Measurements from ENCODE around the gene SLC28A3.

SLC28A3 gene

DNA sequence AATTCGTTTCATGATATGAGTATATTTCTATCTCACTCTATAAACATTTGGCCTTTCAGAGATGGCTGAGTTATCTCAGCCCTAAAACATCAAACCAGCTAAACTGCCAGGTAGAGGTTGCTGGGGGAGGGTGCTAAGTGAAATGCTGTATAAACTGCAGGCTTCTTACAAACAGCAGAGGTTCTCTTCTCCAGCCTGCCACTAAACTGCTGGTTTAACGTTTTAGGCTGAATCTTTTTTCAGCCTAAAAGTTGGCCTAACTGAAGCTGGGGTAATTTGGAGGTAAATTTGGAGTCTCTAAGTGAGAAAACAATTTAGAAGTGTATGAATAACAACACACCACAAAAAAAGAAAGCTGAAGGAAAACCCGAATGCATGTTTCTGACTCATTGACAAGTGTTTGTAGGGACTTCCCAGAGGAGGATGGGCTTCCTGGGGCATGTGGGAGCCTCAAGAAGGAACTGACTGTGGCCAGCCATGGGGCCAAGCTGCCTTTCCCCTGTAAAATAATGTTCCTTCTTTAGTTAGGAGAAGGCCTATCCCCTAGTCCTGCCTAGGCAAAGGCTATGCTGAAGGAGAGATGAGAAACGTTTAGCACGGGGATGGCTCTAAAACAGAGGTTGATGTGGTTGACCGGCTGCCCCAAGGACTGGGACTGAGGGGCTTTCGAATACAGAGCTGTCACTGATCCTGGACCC, 44.3 kb downstream of the SLC28A3 start:
- peak; percentile 63 for DNase-seq (ENCODE audit: low spot score)

GRCh38 chr9:84294241-84294950, 46.2 kb downstream of the SLC28A3 start:
- no peak for DNase-seq (ENCODE audit: low spot score)

DNA sequence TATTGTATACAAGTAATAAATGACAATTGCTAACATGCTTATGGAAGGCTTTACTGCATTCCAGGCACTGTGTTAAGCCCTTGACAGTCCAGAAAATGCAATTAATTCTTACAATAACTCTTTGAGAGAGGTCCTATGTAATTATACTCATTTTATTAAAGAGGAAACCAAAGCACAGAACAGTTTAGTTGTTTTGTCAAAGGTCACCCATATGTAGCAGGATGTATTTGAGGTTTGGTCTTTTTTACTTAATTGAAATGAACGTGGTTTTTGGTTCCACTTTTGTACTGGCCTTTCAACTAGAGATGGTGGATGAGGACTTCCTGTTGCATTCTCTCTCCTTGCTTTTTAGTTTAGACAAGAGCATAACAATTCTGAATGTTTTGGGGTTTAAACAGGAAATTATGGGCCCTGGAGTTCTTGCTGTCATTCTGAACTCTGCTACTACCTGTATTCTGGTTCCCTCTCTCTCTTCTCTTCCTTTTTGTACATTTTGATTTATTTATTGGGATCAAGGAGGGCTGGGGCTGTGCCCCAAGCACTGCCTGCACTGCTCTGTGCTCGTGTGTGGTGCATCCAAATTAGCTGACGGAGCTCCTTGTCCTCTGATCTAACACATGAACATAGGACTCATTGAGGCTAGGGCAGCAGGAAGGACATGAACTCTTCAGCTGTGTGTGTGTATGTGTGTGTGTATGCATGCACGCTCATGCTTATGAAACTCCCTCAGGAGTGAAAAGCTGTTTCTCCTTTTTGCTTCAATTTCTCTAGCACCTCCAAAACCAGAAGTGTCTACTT, 47.4 kb downstream of the SLC28A3 start:
- DNase-seq (ENCODE audit: low spot score) = no peak

GRCh38 chr9:84285381-84285780, 55.2 kb downstream of the SLC28A3 start:
- no peak for DNase-seq (ENCODE audit: low spot score)

DNA sequence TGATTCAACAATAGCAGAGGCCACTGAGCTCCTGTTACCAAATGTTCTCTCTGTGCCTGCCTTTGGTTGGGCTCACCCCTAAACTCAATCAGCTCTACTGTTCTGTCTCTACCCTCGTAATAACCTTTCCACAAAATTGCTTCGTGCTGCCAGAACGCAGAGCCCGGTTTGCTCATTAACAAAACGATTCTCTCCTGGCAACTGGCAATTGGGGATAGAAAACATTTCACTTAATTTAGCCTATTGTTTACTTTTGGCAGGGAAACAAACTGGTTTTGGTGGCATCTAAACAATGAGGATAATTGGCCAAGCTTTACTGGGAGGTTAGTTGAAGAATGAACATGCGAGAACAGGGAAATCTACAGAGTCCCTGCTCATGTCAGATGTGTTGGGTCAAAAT, 56.6 kb downstream of the SLC28A3 start:
- no peak for DNase-seq (ENCODE audit: low spot score)

DNA sequence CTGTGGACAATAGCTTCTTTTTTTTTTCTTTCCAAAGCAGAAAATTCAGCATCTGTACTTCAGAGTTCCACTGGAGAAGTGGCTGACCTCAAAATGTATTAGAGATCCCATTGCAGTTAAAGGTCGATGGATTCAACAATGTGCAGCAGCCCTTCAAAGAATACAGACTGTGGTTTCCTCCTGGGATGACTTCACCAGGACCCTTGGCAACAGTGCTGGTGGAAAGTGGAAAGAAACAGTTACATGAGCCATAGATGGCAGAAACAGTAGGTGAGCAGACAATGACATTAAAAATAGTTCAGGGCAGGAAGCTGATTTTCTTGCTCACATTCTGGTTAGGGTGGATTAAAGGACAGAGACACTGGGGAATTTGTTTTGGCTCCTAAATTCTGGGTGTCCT, 62.4 kb downstream of the SLC28A3 start:
- no peak for DNase-seq (ENCODE audit: low spot score)

DNA sequence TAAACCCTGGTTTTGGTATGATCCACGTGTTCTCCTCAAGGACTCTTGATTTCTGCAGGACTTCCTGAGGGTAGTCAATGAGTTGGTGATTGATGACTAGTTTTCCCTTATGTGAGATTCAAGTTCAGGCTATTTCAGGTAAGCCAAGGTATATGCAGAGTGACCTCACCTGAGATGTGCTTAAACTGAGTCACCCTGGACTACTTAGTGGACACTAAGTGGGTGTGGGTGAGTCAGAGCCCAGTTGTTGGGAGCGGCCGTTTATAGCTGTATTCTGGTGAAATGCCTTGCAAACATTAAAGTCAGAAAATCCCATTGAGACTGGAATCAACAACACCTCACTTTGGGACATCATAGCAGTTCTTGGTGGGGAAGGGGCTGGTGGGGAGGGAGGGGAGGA, 62.9 kb downstream of the SLC28A3 start:
- DNase-seq (ENCODE audit: low spot score) = no peak

GRCh38 chr9:84276741-84277140, 63.8 kb downstream of the SLC28A3 start:
- DNase-seq (ENCODE audit: low spot score) = no peak

DNA sequence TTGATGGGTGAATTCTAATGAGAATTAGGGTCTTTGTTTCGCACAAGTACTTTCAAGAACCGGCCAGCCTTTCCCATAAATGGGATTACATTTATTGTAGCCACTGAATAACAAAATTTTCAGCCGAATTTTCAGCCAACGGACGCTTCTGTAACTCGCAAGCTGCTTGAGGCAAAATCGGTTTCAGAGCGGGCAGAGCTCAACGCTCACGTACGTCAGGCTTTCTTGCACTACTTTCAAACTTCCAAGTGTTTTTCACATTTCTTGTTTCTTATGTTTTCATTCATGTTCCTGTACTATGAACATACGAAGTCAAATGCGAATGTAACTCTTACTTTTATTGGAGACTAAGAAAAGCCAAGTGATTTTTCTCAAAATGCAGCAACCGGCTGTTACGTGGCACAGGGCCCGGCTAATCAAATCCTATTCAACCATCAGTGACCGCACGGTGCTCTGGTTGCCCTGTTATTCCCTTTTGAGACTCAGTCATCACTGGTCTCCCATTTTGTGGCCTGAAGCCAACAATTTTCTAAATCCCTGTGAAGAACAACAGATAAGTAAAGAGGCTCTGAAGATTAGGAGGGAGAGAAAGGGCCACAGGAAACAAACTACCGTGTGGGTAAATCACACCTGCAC, 68.5 kb downstream of the SLC28A3 start:
- no peak for DNase-seq (ENCODE audit: low spot score)

DNA sequence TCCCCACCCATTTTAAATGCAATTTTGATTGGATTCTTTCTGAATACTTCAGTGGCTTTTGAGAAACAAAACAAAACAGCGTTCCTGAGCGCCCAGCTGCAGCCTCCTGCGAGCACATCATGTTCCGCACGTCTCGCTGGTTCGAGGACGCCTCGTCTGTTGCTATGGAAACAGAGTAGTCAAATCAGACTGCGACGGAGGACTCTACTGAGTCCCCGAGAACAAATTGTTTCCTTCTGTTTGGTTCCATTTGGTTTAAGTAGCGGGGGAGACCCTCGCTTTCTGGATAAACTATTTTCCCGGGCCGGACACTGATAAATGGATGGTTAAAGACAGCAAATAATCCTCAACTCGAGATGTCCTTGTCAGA, 69.0 kb downstream of the SLC28A3 start:
- peak; percentile 43 for DNase-seq (ENCODE audit: low spot score)

DNA sequence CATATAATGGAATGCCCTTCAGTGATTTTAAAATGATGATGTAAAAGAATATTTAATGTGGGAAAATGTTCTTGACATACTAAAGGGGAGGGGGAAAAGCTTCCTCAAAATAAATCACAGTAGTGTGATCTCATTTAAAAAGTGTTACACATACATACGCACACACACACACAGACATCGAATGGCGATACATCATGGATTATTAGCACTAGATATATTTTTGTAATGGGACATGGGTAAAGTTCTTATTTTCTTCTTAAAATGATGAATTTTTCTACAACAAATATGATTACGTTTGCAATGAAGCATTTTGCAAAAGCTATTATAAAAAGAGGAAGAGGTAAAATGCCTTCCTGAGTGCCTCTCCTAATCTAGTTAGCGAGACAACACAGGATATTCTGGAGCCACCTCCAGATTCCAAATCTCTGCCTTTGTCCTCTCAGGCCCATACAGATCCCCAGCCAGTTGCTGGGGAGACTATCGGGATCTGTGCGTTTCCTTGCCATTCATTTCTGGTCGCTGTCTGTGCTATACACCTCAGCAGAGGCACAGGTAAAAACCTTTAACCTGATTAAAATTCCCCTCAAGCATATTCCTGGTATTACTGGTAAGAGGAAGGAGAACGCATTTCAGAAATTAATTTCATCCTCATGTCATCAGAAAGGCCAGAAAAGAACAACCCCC, 69.6 kb downstream of the SLC28A3 start:
- DNase-seq (ENCODE audit: low spot score) = no peak

- no peak for DNase-seq (ENCODE audit: low spot score)
Measured at GRCh38 chr9:84266087-84266561, 74.4 kb downstream of the SLC28A3 start.

- DNase-seq (ENCODE audit: low spot score) = no peak
Measured at GRCh38 chr9:84264307-84265029, 76.1 kb downstream of the SLC28A3 start.

DNA sequence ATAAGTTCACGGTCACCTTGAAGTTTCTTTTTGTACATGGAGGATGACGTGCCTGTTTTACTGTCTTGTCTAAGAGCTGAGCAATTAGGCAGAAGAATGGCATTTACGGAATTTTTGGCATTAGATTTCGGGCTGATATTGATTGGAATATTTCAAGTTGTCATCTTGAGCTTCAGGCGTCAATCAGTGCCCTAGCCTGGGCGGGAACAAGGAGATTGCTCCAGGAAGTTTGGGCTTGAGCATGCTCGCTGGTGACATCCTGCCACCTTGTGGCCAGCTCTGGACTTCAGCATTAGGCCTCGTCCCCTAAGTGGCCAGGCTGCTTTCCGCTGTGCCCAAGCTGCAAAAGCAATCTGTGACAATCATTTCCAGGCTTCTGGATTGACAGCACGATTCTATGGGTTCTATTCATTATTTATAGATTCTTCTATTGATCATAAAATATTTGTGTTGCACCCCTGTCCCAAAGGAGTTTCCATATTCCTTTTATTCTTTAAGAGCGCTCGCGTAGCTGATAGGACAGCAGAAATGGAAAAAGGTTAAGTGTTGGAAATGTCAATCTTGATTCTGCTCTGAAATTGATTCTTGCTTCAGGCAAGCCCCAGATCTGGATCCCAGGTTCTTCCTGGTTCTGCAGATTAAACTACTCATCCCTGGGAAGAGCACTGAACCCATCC, 79.3 kb downstream of the SLC28A3 start:
- peak; percentile 91 for DNase-seq (ENCODE audit: low spot score)

DNA sequence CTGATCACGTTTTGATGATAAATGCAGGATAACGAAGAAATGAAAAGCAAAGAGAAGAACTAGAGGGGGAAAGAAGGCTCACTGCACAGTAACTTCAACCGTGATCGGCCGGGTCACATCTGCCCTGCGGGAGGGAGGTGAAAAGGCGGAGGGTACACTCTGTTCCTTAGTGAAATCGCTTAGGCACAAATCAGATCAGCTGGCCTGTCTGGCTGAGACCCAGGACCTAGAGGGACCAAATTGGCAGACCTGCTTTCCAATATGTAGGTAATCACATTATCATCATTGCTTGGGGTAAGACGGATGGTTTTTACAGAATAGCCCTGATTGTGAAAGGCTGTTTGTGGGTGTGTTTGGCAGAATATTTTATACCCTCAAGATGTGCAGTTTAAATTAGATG, 82.2 kb downstream of the SLC28A3 start:
- no peak for DNase-seq (ENCODE audit: low spot score)

DNA sequence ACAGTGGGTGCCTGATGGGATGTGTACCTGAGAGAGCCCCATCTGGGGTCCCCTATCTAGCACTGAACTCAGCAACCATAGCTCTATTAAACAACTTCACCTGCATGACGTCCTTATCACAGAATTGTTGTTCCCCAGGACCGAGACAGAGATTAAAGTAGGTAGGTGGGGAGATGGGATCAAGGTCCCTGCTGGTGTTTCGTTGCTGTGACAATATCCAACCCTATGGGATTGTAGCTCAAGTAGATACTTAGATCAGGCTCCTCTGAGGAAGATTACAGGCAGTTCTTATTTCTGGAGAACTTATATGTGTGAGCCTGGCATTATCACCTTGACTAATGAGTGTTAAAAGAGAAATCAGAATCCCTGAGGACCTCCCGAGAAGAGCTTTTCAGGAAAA, 84.9 kb downstream of the SLC28A3 start:
- no peak for DNase-seq (ENCODE audit: low spot score)

DNA sequence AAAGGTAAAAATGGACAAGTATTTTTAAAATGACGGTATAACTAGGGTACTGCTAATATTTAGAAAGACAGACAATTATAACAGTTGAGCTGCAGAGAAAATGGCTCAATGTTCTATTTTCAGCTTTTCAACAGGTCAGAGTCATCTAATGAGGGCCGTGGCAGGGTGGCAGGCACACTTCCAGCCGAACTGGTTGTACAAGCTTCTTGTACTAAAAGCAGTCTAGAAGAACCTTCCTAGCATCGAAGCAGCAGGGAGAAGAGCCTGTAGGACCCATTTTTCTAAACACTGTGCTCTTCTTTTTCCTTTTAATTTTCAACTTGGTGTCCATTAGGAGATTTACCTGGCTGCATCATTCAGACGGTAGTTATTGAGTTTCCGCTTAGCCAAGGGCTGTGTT, 85.6 kb downstream of the SLC28A3 start:
- DNase-seq (ENCODE audit: low spot score) = no peak

- DNase-seq (ENCODE audit: low spot score) = no peak
Measured at GRCh38 chr9:84251921-84252320, 88.6 kb downstream of the SLC28A3 start.

GRCh38 chr9:84241817-84242373, 98.7 kb downstream of the SLC28A3 start:
- no peak for DNase-seq (ENCODE audit: low spot score)

GRCh38 chr9:84239343-84239742, 101.2 kb downstream of the SLC28A3 start:
- no peak for DNase-seq (ENCODE audit: low spot score)

All from AG20443 (cell line).